Esophagus muscularis mucosa (tissue), 4 donors: Measurements from ENCODE around the gene ANKS1B. TPM values are rescaled to one million over a fixed set of nuclear protein-coding genes. Genes with fewer than 3 reads are reported as not detected.
"Not testable (repeated sequence)": the region's sequence is repeated elsewhere in the genome, so short reads cannot be mapped to it uniquely, and the experiment has no call there.

ENCODE experiments used
- DNase-seq: peaks from one replicate; pipeline ENCODE4 v3.0.0-alpha.2; 2017; ENCODE audit errors: extremely low spot score
- H3K27ac ChIP-seq, 4 donors: fragments of 200-600 bp; sonication (generic); replicated peaks in 1 of 4; 1 replicate in 3 of 4; 2 replicates in 1 of 4; pipeline ENCODE4 v1.5.1; 2016 to 2019; ENCODE audit warnings: mild to moderate bottlenecking in 1 of 4
- H3K27me3 ChIP-seq, 4 donors: fragments of 200-600 bp; sonication (generic); one replicate each; pipeline versions ENCODE4 v1.5.1 to v1.6.0; 2016 to 2019
- H3K36me3 ChIP-seq, 4 donors: fragments of 200-600 bp; sonication (generic); one replicate each; pipeline ENCODE4 v1.5.1; 2016 to 2019
- H3K4me1 ChIP-seq, 4 donors: fragments of 200-600 bp; sonication (generic); one replicate each; pipeline ENCODE4 v1.5.1; 2016 to 2019
- H3K4me3 ChIP-seq, 4 donors: fragments of 200-600 bp; sonication (generic); 1 replicate in 2 of 4; 2 replicates in 2 of 4; pipeline ENCODE4 v1.5.1; 2016 to 2019; ENCODE audit warnings: mild to moderate bottlenecking in 4 of 4, moderate library complexity in 1 of 4
- H3K9me3 ChIP-seq, 4 donors: fragments of 200-600 bp; sonication (generic); 1 replicate in 3 of 4; 2 replicates in 1 of 4; pipeline ENCODE4 v1.5.1; 2016 to 2019
- EP300 ChIP-seq: sonication (generic); formaldehyde crosslinking; IDR thresholded peaks from one replicate; pipeline ENCODE4 v1.6.1; 2017; ENCODE audit warnings: antibody characterized with exemption
- POLR2A ChIP-seq: fragments of 450-650 bp; IDR thresholded peaks from one replicate; pipeline ENCODE4 v1.6.1; 2017; ENCODE audit warnings: antibody characterized with exemption, moderate library complexity, mild to moderate bottlenecking, low read depth
- POLR2AphosphoS5 ChIP-seq, 2 donors: sonication (generic); formaldehyde crosslinking; IDR thresholded peaks; one replicate each; pipeline ENCODE4 v1.6.1; 2017; ENCODE audit warnings: antibody characterized with exemption in 2 of 2
- WGBS: methylation state at CpG from one replicate; pipeline ENCODE4 v1.1.5; 2018; 5-methylcytosine and 5-hydroxymethylcytosine counted together
- intact Hi-C: fragments of 100-400 bp; cut with DNase I; formaldehyde crosslinking; loops from one replicate; pipeline ENCODE4 v1.15.1; 2023
- total RNA-seq, 4 donors: library from RNA; depleted of rRNA; stranded (reverse); fragments of >200 nt; gene quantifications; one replicate each; pipeline versions ENCODE4 v1.1.0 to v1.2.1, GENCODE V29; 2016
- TF ChIP-seq, protein P1 (sequence below), 3 experiments: fragments of 200-600 bp in 2 of 3; fragments of 450-650 bp in 1 of 3; sonication (generic) in 2 of 3; IDR thresholded peaks; one replicate each; pipeline ENCODE4 v1.5.1; 2017 to 2019; ENCODE audit warnings: antibody characterized with exemption in 3 of 3, mild to moderate bottlenecking in 2 of 3, moderate library complexity in 1 of 3

ANKS1B gene
- total RNA-seq, 4 donors from 2014 or later: 20.4 to 28.7 (median 21.6) TPM

DNA sequence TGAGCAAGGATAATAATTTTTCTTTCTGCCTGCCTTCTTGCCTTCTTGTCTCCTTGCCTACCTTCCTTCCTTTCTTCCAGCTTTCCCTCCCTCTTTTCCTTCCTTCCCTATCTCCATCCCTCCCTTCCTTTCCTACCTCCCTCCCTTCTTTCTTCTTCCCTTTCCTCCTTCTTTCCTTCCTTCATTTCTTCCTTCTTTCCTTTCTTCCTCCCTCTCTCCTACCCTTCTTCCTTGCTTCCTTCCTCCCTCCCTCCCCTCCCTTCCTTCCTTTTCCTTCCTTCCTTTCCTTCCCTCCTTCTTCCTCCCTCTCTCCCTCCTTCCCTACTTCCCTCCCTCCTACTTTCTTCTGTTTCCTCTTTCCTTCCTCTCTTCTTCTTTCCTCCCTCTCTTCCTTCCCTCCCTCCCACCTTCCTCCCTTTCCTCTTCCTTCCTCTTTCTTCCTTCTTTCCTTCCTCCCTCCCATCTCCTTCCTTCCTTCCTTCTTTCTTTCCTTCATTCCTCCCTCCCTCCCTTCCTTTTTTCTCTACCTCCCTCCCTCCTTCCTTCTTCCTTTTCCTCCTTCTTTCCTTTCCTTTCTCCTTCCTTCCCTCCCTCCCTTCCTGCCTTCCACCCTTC lies 1009.9 kb downstream of the ANKS1B start:
- H3K9me3 ChIP-seq: no peaks in the 10 kb centered on the region
- H3K36me3 ChIP-seq: no peaks in the 10 kb centered on the region
- intact Hi-C loops: no loop called here
- no peak for TF ChIP-seq POLR2AphosphoS5 (IDR thresholded peaks at IDR 0.05)
- TF ChIP-seq POLR2A: no peak
- TF ChIP-seq, protein P1, sequence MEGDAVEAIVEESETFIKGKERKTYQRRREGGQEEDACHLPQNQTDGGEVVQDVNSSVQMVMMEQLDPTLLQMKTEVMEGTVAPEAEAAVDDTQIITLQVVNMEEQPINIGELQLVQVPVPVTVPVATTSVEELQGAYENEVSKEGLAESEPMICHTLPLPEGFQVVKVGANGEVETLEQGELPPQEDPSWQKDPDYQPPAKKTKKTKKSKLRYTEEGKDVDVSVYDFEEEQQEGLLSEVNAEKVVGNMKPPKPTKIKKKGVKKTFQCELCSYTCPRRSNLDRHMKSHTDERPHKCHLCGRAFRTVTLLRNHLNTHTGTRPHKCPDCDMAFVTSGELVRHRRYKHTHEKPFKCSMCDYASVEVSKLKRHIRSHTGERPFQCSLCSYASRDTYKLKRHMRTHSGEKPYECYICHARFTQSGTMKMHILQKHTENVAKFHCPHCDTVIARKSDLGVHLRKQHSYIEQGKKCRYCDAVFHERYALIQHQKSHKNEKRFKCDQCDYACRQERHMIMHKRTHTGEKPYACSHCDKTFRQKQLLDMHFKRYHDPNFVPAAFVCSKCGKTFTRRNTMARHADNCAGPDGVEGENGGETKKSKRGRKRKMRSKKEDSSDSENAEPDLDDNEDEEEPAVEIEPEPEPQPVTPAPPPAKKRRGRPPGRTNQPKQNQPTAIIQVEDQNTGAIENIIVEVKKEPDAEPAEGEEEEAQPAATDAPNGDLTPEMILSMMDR (IDR thresholded peaks at IDR 0.05): no peak
- TF ChIP-seq EP300: no peak
- DNase-seq: no peak
- H3K4me1 ChIP-seq: no peaks in the 10 kb centered on the region
- no peak overlapping the region for H3K27ac ChIP-seq
- no peaks in the 10 kb centered on the region for H3K27me3 ChIP-seq
- H3K4me3 ChIP-seq: no peak overlapping the region

DNA sequence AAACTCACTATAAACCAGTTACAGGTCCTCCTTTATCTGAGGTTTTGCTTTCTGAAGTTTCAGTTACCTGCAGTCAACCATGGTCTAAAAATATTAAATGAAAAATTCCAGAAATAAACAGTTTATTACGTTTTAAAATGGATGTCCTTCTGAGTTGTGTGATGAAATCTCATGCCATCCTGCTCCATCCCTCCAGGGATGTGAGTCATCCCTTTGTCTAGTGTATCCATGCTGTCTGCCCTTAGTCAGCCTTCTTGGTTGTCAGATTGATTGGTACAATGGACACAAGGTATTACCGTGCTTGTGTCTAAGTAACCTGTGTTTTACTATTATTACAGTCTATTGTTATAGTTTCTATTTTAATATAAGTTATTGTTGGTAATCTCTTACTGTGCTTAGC lies 1011.3 kb downstream of the ANKS1B start:
- Histone ChIP-seq H3K27ac (no peak overlapping the region), H3K4me1 (no peaks in the 10 kb centered on the region), H3K36me3 (no peaks in the 10 kb centered on the region), H3K4me3 (no peak overlapping the region), H3K27me3 (no peaks in the 10 kb centered on the region), H3K9me3 (no peaks in the 10 kb centered on the region)
- no peak for DNase-seq
- intact Hi-C loops: no loop called here
- TF ChIP-seq, protein P1 (IDR thresholded peaks at IDR 0.05): no peak
- TF ChIP-seq POLR2AphosphoS5 (IDR thresholded peaks at IDR 0.05) (no peak), POLR2A (no peak), EP300 (no peak)
- 98% methylated on average over 2 of the region's 2 CpGs for WGBS

DNA sequence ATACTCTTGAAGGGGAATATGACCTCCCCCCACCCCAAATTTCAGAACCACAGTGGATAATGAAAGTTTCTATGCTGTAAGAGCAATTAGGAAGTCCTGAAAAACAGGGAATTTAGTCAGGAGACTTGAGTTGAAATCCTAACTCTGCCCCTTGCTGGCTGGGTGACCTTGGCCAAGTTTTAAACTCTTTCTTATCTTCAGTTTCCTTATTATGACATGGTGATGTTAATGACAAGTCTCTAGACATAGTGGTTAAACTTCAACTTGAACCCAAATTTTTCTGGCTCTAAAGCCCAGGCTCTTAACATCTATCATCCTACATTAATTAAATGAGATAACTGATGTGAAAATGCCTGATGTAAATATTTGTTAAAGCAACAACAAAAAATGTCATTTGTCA lies 1013.8 kb downstream of the ANKS1B start:
- no peaks in the 10 kb centered on the region for H3K4me1 ChIP-seq
- no peak for DNase-seq
- no peaks in the 10 kb centered on the region for H3K36me3 ChIP-seq
- H3K27me3 ChIP-seq: no peaks in the 10 kb centered on the region
- intact Hi-C loops: no loop called here
- H3K9me3 ChIP-seq: no peaks in the 10 kb centered on the region
- no peak for TF ChIP-seq EP300
- TF ChIP-seq POLR2AphosphoS5 (IDR thresholded peaks at IDR 0.05): no peak
- TF ChIP-seq, protein P1 (IDR thresholded peaks at IDR 0.05): no peak
- no peak for TF ChIP-seq POLR2A
- H3K27ac ChIP-seq: no peak overlapping the region
- no peak overlapping the region for H3K4me3 ChIP-seq

DNA sequence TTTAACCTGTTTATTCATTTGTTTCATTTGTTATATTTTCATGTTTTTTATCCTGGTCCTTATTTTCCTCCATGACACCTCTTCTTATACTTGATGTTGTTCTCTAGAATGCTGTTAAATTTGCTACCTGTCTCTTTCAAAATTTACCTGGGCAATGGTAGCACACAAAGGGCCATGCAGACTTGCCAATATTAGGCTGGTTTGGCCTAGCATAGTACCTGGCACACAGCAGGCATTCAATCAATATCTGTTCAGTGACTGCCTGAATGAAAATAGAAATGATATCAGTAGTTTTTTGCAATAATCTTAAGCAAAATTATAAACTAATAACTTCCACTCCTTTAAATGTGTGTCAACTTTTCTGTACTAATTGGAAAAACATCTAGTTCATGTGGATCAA lies 1014.5 kb downstream of the ANKS1B start:
- no peak for DNase-seq
- TF ChIP-seq POLR2A: no peak
- TF ChIP-seq, protein P1 (IDR thresholded peaks at IDR 0.05): no peak
- TF ChIP-seq POLR2AphosphoS5 (IDR thresholded peaks at IDR 0.05): no peak
- TF ChIP-seq EP300: no peak
- intact Hi-C loops: no loop called here
- no peaks in the 10 kb centered on the region for H3K36me3 ChIP-seq
- H3K4me3 ChIP-seq: no peak overlapping the region
- H3K27me3 ChIP-seq: no peaks in the 10 kb centered on the region
- no peak overlapping the region for H3K27ac ChIP-seq
- H3K4me1 ChIP-seq: no peaks in the 10 kb centered on the region
- H3K9me3 ChIP-seq: no peaks in the 10 kb centered on the region

DNA sequence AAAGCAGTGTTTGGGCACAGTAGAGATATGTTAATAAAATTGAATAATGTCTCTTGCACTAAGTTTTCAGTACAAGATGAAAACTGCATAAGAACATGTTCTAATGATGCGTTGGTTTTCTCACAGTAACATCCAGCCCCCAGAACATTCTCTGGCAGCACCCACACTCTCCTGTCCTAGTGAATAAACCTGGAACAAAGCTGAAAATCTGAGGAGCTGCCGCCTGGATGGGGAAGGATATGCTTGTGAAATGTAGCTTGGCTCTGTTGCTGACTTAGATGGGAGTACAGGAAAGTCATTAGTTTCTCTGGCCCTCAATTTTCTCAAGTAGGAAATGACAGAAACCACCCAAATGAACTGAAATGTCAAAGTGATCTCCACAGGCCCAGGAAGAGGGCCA lies 1015.8 kb downstream of the ANKS1B start:
- H3K27me3 ChIP-seq: no peaks in the 10 kb centered on the region
- no peaks in the 10 kb centered on the region for H3K4me1 ChIP-seq
- no peak for DNase-seq
- intact Hi-C loops: no loop called here
- WGBS: 95% methylated on average over 2 of the region's 2 CpGs
- no peak overlapping the region for H3K27ac ChIP-seq
- H3K36me3 ChIP-seq: no peaks in the 10 kb centered on the region
- TF ChIP-seq POLR2AphosphoS5 (IDR thresholded peaks at IDR 0.05) (no peak), EP300 (no peak), POLR2A (no peak)
- TF ChIP-seq, protein P1 (IDR thresholded peaks at IDR 0.05): no peak
- H3K9me3 ChIP-seq: no peaks in the 10 kb centered on the region
- H3K4me3 ChIP-seq: no peak overlapping the region

DNA sequence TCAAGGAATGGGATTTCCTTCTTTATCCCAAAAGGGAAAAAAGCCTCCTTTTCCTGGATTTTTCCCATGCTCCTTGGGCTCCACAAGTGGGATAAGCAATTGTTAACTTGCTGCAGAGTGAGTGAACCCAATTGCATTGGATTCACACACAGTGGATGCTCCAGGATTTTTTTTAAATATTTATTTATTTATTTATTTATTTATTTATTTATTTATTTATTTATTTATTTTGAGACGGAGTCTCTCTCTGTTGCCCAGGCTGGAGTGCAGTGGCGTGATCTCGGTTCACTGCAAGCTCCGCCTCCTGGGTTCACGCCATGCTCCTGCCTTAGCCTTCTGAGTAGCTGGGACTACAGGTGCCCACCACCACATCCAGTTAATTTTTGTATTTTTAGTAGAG lies 1027.6 kb downstream of the ANKS1B start:
- H3K4me1 ChIP-seq, H3K27me3 ChIP-seq, H3K4me3 ChIP-seq, DNase-seq, H3K27ac ChIP-seq, H3K9me3 ChIP-seq, H3K36me3 ChIP-seq, intact Hi-C loops: not testable (repeated sequence)
- whole genome bisulfite sequencing: 84% methylated on average over 5 of the region's 5 CpGs
